Activated CD8-positive, alpha-beta T cell treated with anti-CD3 and anti-CD28 coated beads, Interleukin-2, amount 10 ng/mL, durations not matched to agents 7 days and 5 days (primary cell): ENCODE measurements around the gene TRAF2. TPM values are rescaled to one million over a fixed set of nuclear protein-coding genes. Genes with fewer than 3 reads are reported as not detected.

Experiments
- ATAC-seq: fragments of 150-1000 bp; cut with Tn5 transposase; one replicate; pipeline ENCODE4 v1.10.0; 2021; ENCODE audit warnings: moderate library complexity
- CTCF ChIA-PET: fragments of 350-600 bp; sonication (Branson Sonifier 250); formaldehyde crosslinking; loops from one replicate; lab custom pipeline; 2021; ENCODE audit warnings: antibody characterized with exemption; lab: Charles Lee
- POLR2A ChIA-PET: fragments of 350-600 bp; sonication (Branson Sonifier 250); formaldehyde crosslinking; loops from one replicate; lab custom pipeline; 2021; ENCODE audit warnings: antibody characterized with exemption; lab: Charles Lee
- DNase-seq: peaks from one replicate; pipeline ENCODE4 v3.0.0-alpha.2; 2020
- H3K27ac Mint-ChIP-seq: one replicate; pipeline ENCODE4 v1.8.0; 2021; ENCODE audit warnings: mild to moderate bottlenecking, mixed read lengths
- H3K27me3 Mint-ChIP-seq: one replicate; pipeline ENCODE4 v1.8.0; 2021; ENCODE audit warnings: low read depth, mixed read lengths
- H3K36me3 Mint-ChIP-seq: one replicate; pipeline ENCODE4 v1.8.0; 2021; ENCODE audit warnings: low read depth, mixed read lengths
- H3K4me1 Mint-ChIP-seq: one replicate; pipeline ENCODE4 v1.8.0; 2021; ENCODE audit warnings: low read depth, mixed read lengths
- H3K4me3 Mint-ChIP-seq: one replicate; pipeline ENCODE4 v1.8.0; 2021; ENCODE audit warnings: mild to moderate bottlenecking, mixed read lengths
- H3K9me3 Mint-ChIP-seq: one replicate; pipeline ENCODE4 v1.8.0; 2022; ENCODE audit warnings: mixed read lengths; ENCODE audit not compliant: insufficient read depth
- total RNA-seq, 2 experiments: library from RNA; stranded (reverse); gene quantifications; one replicate each; pipeline ENCODE4 v1.2.3, GENCODE V29; 2021

The TRAF2 gene
- total RNA-seq, 2 experiments from 2014 or later, result 48.5 to 57.2 TPM

DNA sequence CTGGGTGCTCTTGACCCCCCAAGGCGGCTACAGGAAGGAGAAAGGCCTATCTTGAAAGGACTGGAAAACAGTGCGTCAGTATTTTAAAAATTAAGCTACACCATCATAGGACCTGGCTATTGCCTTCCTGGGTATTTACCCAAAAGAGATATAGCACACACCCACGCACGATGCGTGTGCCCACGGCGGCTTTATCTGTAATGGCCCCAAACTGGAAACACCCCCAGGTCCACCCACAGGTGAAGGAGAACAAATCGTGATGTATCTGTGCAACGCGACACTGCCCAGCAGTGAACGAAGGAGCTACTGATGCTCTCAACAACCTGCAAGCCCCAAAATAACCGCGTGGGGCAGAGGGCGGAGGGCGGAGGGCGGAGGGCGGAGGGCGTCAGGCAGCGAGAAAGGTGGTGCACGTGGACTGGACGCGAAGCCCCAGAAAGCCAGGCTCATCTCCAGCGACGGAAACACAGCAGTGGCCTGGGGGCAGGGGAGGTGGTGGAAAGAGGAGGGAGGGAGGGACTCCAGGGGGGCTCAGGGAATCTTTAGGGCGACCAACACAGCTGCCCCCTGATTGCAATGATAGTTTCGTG is 78.6 kb downstream of the TRAF2 start:
- DNase-seq (no peak), ATAC-seq (no peak)
- POLR2A ChIA-PET, result no interaction called here
- no peaks in the 10 kb centered on the region for H3K9me3 Mint-ChIP-seq
- H3K27ac Mint-ChIP-seq, result peak overlapping the region; percentile 46
- H3K4me1 Mint-ChIP-seq, result peaks cover 49% of the 10 kb centered on the region
- H3K4me3 Mint-ChIP-seq, result no peak overlapping the region
- CTCF ChIA-PET, result interaction anchor here (1.0 to 3.6 kb wide), 4 partner anchors 11 to 82 kb away, joined by 3 to 11 read pairs (median 8); no protein-coding TSS in a partner anchor
- no peaks in the 10 kb centered on the region for H3K27me3 Mint-ChIP-seq
- no peaks in the 10 kb centered on the region for H3K36me3 Mint-ChIP-seq

DNA sequence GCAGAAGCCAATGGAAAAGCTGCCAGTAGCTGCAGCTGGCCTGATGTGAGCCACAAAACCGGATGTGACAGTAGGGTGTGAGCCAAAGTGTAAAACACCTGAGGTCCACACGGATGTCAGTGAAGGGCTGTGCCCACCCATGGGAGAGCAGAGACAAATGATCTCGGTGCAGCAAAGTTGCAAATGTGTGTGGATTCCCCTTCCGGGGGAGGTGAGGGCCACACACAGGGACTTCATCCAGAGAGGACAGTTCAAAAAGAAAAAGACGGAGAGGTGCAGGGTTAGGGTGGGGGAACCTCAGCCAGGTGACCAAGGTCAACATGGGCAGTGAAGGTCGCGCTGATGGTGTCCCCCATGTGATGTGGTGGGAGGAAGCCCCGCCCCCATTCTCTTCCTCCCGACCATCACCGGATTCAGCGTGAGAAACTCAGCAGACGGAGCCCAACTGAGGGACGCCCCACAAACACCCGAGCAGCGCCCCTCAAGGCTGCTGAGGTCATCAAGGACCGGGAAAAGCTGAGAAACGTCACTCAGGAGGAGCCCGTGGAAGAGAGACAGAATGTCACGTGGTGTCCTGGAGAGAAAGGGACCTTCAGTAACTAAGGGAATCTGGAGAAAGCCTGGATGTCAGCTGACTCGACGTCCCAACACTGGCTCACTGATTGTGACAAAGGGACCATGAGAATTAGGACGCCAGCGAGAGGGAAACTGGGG is 79.6 kb downstream of the TRAF2 start:
- Mint-ChIP-seq H3K4me3 (peak overlapping the region; percentile 39), H3K27me3 (no peaks in the 10 kb centered on the region), H3K9me3 (no peaks in the 10 kb centered on the region), H3K4me1 (peaks cover 39% of the 10 kb centered on the region), H3K27ac (peak overlapping the region; percentile 89), H3K36me3 (no peaks in the 10 kb centered on the region)
- POLR2A ChIA-PET, result no interaction called here
- peak; percentile 72 for DNase-seq
- CTCF ChIA-PET, result interaction anchor here (1.1 to 3.6 kb wide), 4 partner anchors 10 to 68 kb away, joined by 4 to 11 read pairs (median 8); no protein-coding TSS in a partner anchor
- ATAC-seq, result peak; percentile 62

DNA sequence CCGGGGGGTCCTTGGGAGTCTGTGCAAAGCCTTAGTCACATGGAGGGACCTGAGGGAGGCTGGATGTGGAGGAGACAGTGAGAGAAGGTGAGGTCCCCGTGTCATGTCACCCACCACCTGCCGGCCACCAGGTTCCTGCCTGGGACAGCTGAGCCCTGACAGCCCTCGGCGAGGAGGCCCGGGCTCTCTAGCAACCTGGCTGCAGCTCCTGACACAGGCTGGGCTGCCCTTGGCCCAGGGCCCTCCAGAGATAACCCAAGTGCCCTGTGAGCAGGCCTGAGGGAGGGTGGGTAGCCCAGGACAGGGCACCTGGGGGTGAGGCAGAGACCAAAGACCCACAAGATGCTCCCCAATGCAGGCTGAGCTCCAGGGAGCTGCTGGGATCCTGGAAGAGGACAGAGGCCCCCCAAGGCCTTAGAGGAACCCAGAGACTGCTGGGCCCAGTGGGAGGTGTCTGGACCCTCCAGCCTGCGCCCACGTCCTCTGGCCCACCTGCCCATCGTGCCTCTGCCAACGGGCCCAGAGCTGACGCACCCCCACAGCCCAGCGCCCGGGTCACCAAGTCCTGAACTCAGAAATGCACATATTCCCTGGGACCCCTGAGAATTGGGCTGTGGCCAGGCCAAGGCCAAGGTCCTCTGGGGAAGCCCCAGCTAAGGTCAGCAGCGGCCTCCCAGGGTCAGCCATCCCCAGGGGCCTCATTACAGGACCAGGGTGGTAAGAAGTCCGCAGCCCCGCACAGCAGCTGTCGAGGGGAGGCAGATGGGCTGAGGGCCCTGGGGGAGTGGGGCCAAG is 82.2 kb downstream of the TRAF2 start:
- POLR2A ChIA-PET, result no interaction called here
- Mint-ChIP-seq H3K27ac (no peak overlapping the region), H3K4me3 (no peak overlapping the region), H3K4me1 (peaks cover 24% of the 10 kb centered on the region), H3K9me3 (no peaks in the 10 kb centered on the region), H3K27me3 (no peaks in the 10 kb centered on the region), H3K36me3 (no peaks in the 10 kb centered on the region)
- DNase-seq (no peak), ATAC-seq (no peak)
- CTCF ChIA-PET, result interaction anchor here (1.4 kb wide), 1 partner anchor 67 kb away, joined by 4 read pairs; no protein-coding TSS in a partner anchor

- H3K4me1 Mint-ChIP-seq, result peaks cover 24% of the 10 kb centered on the region
Observed at GRCh38 chr9:136969150-136969549, 82.8 kb downstream of the TRAF2 start.

GRCh38 chr9:136969774-136970173 is 83.5 kb downstream of the TRAF2 start:
- Mint-ChIP-seq H3K4me1 (peaks cover 24% of the 10 kb centered on the region), H3K36me3 (no peaks in the 10 kb centered on the region), H3K27ac (no peak overlapping the region), H3K9me3 (no peaks in the 10 kb centered on the region), H3K4me3 (no peak overlapping the region), H3K27me3 (no peaks in the 10 kb centered on the region)
- ChIA-PET CTCF (no interaction called here), POLR2A (interaction anchor here (0.7 kb wide), 1 partner anchor 26 kb away, joined by 3 read pairs; no protein-coding TSS in a partner anchor)
- ATAC-seq, result no peak
- no peak for DNase-seq

More at GRCh38 chr9:136969150-136969549, 82.8 kb downstream of the TRAF2 start:
- no peaks in the 10 kb centered on the region for H3K36me3 Mint-ChIP-seq
- ChIA-PET POLR2A (interaction anchor here (0.7 kb wide), 1 partner anchor 25 kb away, joined by 3 read pairs; no protein-coding TSS in a partner anchor), CTCF (interaction anchor here (1.4 kb wide), 1 partner anchor 66 kb away, joined by 4 read pairs; no protein-coding TSS in a partner anchor)
- ATAC-seq (no peak), DNase-seq (no peak)
- no peaks in the 10 kb centered on the region for H3K27me3 Mint-ChIP-seq
- H3K9me3 Mint-ChIP-seq, result no peaks in the 10 kb centered on the region
- H3K27ac Mint-ChIP-seq, result no peak overlapping the region
- no peak overlapping the region for H3K4me3 Mint-ChIP-seq

GRCh38 chr9:136970361-136970760 is 84.0 kb downstream of the TRAF2 start:
- Mint-ChIP-seq H3K9me3 (no peaks in the 10 kb centered on the region), H3K36me3 (no peaks in the 10 kb centered on the region), H3K27me3 (no peaks in the 10 kb centered on the region), H3K4me3 (no peak overlapping the region), H3K4me1 (peaks cover 26% of the 10 kb centered on the region), H3K27ac (no peak overlapping the region)
- DNase-seq (no peak), ATAC-seq (no peak)
- POLR2A ChIA-PET, result interaction anchor here (0.6 kb wide), 1 partner anchor 68 kb away, joined by 3 read pairs; no protein-coding TSS in a partner anchor
- CTCF ChIA-PET, result interaction anchor here (0.8 kb wide), 1 partner anchor 36 kb away, joined by 4 read pairs; no protein-coding TSS in a partner anchor

GRCh38 chr9:136971746-136972145 is 85.4 kb downstream of the TRAF2 start:
- CTCF ChIA-PET, result no interaction called here
- POLR2A ChIA-PET, result interaction anchor here (0.7 kb wide), 1 partner anchor 12 kb away, joined by 3 read pairs; no protein-coding TSS in a partner anchor
- Mint-ChIP-seq H3K4me1 (peaks cover 23% of the 10 kb centered on the region), H3K27me3 (no peaks in the 10 kb centered on the region), H3K27ac (no peak overlapping the region), H3K36me3 (no peaks in the 10 kb centered on the region), H3K4me3 (no peak overlapping the region), H3K9me3 (no peaks in the 10 kb centered on the region)
- no peak for DNase-seq
- no peak for ATAC-seq

DNA sequence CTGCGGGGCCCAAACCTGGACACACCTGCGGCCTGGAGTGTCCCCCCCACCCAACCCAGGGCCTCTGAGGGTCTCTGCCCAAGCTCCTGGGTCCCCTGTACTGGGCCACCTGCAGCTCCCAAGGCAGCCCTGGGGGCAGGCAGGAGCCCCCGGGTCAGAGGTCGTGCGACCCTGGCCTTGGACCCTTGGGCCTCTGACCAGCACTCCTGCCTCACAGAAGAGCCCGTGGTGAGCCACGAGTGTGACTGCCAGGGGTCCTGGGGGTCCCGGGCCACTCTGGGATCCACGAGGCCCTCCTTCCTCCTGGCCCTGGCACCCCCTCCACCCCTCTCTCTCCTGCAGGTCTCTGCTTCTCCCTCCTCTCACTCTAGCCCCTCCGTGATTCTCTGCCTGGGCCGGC is 86.0 kb downstream of the TRAF2 start:
- POLR2A ChIA-PET, result no interaction called here
- CTCF ChIA-PET, result interaction anchor here (2.3 kb wide), 1 partner anchor 57 kb away, joined by 8 read pairs; no protein-coding TSS in a partner anchor
- H3K4me1 Mint-ChIP-seq, result peaks cover 23% of the 10 kb centered on the region

GRCh38 chr9:136972743-136973142 is 86.4 kb downstream of the TRAF2 start:
- H3K27me3 Mint-ChIP-seq, result no peaks in the 10 kb centered on the region

More for the DNA sequence above, 86.0 kb downstream of the TRAF2 start:
- Mint-ChIP-seq H3K9me3 (no peaks in the 10 kb centered on the region), H3K36me3 (no peaks in the 10 kb centered on the region), H3K4me3 (no peak overlapping the region), H3K27ac (no peak overlapping the region), H3K27me3 (no peaks in the 10 kb centered on the region)
- ATAC-seq, result no peak
- DNase-seq, result no peak

DNA sequence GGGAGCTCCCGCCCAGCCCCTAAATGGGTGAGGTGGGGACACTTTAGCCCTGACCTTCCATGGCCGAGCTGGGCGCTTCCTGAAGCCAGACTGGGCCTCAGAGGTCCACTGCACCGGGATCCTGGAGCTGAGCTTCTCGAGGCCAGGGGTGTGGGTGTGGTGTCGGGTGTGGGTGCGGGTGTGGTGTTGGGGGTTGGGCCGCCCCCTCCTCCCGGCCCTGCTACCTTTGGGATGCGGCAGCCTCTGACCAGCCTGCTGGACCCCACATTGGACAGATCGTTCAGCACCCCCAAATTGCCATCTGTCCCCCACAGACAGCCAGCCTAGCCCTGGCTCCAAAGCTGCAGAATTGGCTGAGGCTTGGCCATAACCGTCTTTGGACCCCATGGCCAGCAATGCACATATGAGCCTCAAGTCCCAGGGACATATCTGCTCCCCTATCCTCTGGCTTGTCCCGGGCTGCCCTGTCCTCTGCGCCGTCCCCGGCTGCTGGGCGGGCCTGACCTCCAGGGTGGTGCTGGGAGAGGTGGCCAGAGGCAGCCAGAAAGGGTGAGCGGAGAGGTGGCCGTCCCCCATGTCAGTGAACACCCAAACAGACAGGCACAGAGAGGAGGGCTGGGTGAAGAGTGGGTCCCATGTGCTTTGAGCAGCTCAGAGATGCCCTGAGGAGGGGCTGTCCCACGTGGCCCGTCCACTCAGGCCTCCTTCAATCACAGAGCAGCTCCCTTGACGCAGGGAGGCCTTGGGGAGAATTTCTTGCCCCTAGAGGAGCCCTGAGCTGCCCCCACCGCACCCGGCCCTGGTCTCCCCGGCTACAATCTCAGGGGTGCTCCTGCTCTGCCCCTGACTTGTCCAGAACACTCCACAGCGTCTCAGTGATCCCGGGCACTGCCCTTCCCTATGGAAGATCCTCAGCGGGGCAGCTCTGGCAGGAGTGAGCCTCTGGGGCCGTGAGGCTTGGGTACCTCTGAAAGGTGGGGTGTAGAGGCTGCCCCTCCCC is 87.6 kb downstream of the TRAF2 start:
- no peak overlapping the region for H3K4me3 Mint-ChIP-seq
- no peak for DNase-seq
- H3K9me3 Mint-ChIP-seq, result no peaks in the 10 kb centered on the region
- H3K4me1 Mint-ChIP-seq, result peaks cover 25% of the 10 kb centered on the region
- H3K27ac Mint-ChIP-seq, result no peak overlapping the region
- ChIA-PET POLR2A (interaction anchor here (2.5 kb wide), 1 partner anchor 18 kb away, joined by 10 read pairs; no protein-coding TSS in a partner anchor), CTCF (interaction anchor here (1.1 to 3.3 kb wide), 6 partner anchors 8 to 132 kb away, joined by 3 to 25 read pairs (median 8); partner anchors contain the start of genes AJM1 and PAXX)
- no peaks in the 10 kb centered on the region for H3K36me3 Mint-ChIP-seq
- no peak for ATAC-seq
- H3K27me3 Mint-ChIP-seq, result no peaks in the 10 kb centered on the region

More at GRCh38 chr9:136972743-136973142, 86.4 kb downstream of the TRAF2 start:
- peaks cover 25% of the 10 kb centered on the region for H3K4me1 Mint-ChIP-seq
- DNase-seq (no peak), ATAC-seq (no peak)
- no peak overlapping the region for H3K4me3 Mint-ChIP-seq
- POLR2A ChIA-PET, result no interaction called here
- no peaks in the 10 kb centered on the region for H3K36me3 Mint-ChIP-seq
- no peak overlapping the region for H3K27ac Mint-ChIP-seq
- CTCF ChIA-PET, result interaction anchor here (2.3 kb wide), 1 partner anchor 56 kb away, joined by 8 read pairs; no protein-coding TSS in a partner anchor
- no peaks in the 10 kb centered on the region for H3K9me3 Mint-ChIP-seq
